Measurements from ENCODE around the gene RAB10.
"Not testable (repeated sequence)": the region's sequence is repeated elsewhere in the genome, so short reads cannot be mapped to it uniquely, and the experiment has no call there.

Gene RAB10

GRCh38 chr2:26016706-26017045 lies 17.2 kb upstream of the RAB10 start:
- not testable (repeated sequence) for DNase-seq

GRCh38 chr2:26017464-26018183 lies 16.3 kb upstream of the RAB10 start:
- no peak for DNase-seq

- peak; percentile 13 for DNase-seq
Measured at GRCh38 chr2:26018184-26019055, 15.5 kb upstream of the RAB10 start.

GRCh38 chr2:26020231-26020640 lies 13.6 kb upstream of the RAB10 start:
- no peak for DNase-seq

- DNase-seq, result no peak
Measured at GRCh38 chr2:26024260-26024659, 9.6 kb upstream of the RAB10 start.

- DNase-seq, result no peak
Measured at GRCh38 chr2:26025509-26025908, 8.4 kb upstream of the RAB10 start.

GRCh38 chr2:26028083-26028482 lies 5.8 kb upstream of the RAB10 start:
- DNase-seq, result not testable (repeated sequence)

GRCh38 chr2:26032586-26033269 lies 1.2 kb upstream of the RAB10 start:
- not testable (repeated sequence) for DNase-seq

GRCh38 chr2:26033270-26033817 lies 540 bp upstream of the RAB10 start:
- no peak for DNase-seq

GRCh38 chr2:26034637-26034992 lies 731 bp downstream of the RAB10 start:
- peak; percentile 24 to 26 for DNase-seq

GRCh38 chr2:26035090-26035743 lies 1.3 kb downstream of the RAB10 start:
- DNase-seq, result no peak

- DNase-seq, result no peak
Measured at GRCh38 chr2:26039603-26040323, 5.9 kb downstream of the RAB10 start.

- DNase-seq, result no peak
Measured at GRCh38 chr2:26043109-26043508, 9.2 kb downstream of the RAB10 start.

GRCh38 chr2:26043862-26044696 lies 10.2 kb downstream of the RAB10 start:
- DNase-seq, result peak in 1 of 2 donors; percentile 15

- DNase-seq, result no peak
Measured at GRCh38 chr2:26048791-26049190, 14.9 kb downstream of the RAB10 start.

GRCh38 chr2:26049641-26050040 lies 15.8 kb downstream of the RAB10 start:
- DNase-seq, result no peak

- DNase-seq, result no peak
Measured at GRCh38 chr2:26052740-26053139, 18.9 kb downstream of the RAB10 start.

- no peak for DNase-seq
Measured at GRCh38 chr2:26054598-26055348, 20.9 kb downstream of the RAB10 start.

GRCh38 chr2:26058390-26058789 lies 24.5 kb downstream of the RAB10 start:
- no peak for DNase-seq

- no peak for DNase-seq
Measured at GRCh38 chr2:26059542-26059941, 25.7 kb downstream of the RAB10 start.

Data from activated CD4-positive, alpha-beta T cell treated with anti-CD3 and anti-CD28 coated beads for 4 hours (primary cell).